ENCODE data around the gene SNCAIP.

Gene SNCAIP

DNA sequence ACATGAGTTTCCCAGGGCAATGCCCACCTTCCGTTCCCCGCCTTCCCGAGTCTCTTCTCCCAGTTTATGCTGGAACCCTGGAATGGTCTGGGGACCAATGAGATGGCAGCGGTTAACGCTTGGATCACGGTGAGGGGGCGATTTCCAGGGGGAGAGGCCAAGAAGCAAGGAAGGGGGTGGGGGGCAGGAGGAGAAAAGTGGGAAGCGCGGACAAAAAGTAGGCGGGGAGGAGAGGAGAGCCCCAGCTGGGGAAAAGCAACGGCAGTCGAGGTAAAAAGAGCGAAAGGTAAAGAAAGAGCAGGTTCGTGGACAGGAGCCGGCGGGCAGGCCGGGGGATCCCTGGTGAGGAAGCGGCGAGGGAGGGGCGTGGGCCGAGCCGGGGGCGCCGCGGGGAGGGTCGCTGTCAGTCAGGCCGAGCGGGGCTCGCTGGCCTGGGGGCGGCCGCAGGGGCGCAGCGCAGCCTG lies 508 bp upstream of the SNCAIP start:
- H3K27me3 ChIP-seq = peaks cover 63% of the 10 kb centered on the region
- TF ChIP-seq, protein P1, sequence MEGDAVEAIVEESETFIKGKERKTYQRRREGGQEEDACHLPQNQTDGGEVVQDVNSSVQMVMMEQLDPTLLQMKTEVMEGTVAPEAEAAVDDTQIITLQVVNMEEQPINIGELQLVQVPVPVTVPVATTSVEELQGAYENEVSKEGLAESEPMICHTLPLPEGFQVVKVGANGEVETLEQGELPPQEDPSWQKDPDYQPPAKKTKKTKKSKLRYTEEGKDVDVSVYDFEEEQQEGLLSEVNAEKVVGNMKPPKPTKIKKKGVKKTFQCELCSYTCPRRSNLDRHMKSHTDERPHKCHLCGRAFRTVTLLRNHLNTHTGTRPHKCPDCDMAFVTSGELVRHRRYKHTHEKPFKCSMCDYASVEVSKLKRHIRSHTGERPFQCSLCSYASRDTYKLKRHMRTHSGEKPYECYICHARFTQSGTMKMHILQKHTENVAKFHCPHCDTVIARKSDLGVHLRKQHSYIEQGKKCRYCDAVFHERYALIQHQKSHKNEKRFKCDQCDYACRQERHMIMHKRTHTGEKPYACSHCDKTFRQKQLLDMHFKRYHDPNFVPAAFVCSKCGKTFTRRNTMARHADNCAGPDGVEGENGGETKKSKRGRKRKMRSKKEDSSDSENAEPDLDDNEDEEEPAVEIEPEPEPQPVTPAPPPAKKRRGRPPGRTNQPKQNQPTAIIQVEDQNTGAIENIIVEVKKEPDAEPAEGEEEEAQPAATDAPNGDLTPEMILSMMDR (IDR thresholded peaks at IDR 0.05; ENCODE audit: low read depth, low read length) = no peak
- H3K9me3 ChIP-seq = no peaks in the 10 kb centered on the region
- peak overlapping the region; percentile 4; the same call in 1 of the 2 replicates for H3K4me3 ChIP-seq (ENCODE audit: low read depth, low read length)
- H3K4me1 ChIP-seq = no peaks in the 10 kb centered on the region
- no peaks in the 10 kb centered on the region for H3K36me3 ChIP-seq
- DNase-seq = no peak

DNA sequence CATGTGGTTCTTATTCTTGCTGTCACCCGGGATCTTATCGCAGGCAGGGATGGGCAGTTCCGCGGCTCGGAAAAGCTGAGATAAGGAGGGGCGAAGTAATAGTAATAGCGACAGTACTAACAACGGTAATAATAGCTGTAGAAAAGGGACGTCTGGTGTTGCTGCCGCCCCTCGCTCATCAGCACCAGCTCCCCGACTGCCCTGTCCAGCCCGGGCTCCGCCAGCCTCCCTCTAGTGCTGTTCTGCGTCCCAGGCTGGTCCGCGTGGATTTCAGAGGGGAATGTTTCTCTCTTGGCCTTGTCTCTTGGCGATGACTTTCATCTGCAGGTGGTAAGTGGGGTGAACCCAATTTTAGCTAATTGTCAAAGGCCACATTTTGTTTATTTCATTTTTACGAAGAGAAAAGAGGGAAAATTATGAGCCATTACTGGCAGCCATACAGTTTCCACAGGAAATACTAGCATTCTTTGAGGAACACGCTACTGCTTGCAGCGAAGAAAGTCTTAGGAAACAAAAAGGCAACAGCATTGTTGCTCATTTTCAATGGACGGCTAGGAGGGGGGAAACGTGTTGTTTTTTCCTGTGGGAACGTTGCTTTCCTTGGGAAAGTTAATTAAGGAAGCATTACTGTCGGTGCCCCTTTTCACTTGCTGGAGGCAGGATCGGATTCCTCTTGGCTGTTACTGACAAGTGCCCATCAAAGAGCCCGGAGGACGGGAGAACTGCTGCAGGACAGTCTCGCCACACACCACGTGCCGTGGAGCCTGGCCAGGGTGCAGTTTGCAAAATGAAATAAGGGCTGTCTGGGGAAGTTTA lies 762 bp downstream of the SNCAIP start:
- Histone ChIP-seq H3K4me1 (no peaks in the 10 kb centered on the region), H3K4me3 (ENCODE audit: low read depth, low read length) (peak overlapping the region; percentile 43), H3K27me3 (peaks cover 61% of the 10 kb centered on the region), H3K9me3 (no peaks in the 10 kb centered on the region), H3K36me3 (no peaks in the 10 kb centered on the region)
- TF ChIP-seq, protein P1 (IDR thresholded peaks at IDR 0.05; ENCODE audit: low read depth, low read length) = no peak
- DNase-seq = no peak

DNA sequence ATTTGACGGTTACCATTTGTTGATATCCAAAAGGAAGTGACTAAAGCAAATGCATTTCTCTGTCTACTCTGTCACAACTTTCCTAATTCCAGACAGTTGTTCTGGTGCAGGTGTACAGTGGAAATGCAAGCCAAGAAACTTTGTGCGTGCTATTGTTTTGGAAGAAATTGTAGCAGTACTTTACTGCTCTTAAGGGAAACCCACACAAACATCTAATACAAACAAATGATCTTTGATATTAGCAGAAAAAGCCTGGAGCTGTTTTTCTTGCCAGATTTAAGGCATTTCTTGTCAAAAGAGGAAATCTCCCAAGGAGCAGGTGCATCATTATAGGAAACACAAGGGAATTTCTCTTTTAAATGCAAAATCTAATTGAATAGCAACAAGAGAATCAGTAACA lies 2.0 kb downstream of the SNCAIP start:
- Histone ChIP-seq H3K4me3 (ENCODE audit: low read depth, low read length) (no peak overlapping the region), H3K9me3 (no peaks in the 10 kb centered on the region), H3K4me1 (no peaks in the 10 kb centered on the region), H3K27me3 (peaks cover 65% of the 10 kb centered on the region), H3K36me3 (no peaks in the 10 kb centered on the region)
- TF ChIP-seq, protein P1 (IDR thresholded peaks at IDR 0.05; ENCODE audit: low read depth, low read length) = no peak
- DNase-seq = no peak

DNA sequence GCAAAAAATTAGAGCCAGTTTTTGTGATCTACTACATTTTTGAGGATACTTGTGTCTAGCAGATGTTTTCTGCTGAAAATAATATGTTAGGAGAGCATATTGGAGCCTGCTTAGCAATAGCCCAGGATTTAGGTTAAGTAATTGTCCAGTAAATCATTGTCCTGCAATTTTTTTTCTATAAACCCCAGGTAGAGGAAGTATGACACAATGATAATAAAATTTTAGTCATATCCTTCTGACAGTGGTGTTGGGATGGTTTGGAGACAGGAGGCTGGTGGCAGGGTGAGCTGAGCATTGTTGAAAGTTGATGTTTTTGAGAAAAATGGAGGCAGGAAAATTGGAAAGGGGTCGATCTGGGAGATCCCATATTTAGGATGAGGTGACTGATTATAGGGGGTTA lies 3.5 kb downstream of the SNCAIP start:
- DNase-seq = no peak
- Histone ChIP-seq H3K9me3 (no peaks in the 10 kb centered on the region), H3K36me3 (no peaks in the 10 kb centered on the region), H3K4me1 (no peaks in the 10 kb centered on the region), H3K27me3 (peaks cover 62% of the 10 kb centered on the region), H3K4me3 (ENCODE audit: low read depth, low read length) (no peak overlapping the region)
- TF ChIP-seq, protein P1 (IDR thresholded peaks at IDR 0.05; ENCODE audit: low read depth, low read length) = no peak

DNA sequence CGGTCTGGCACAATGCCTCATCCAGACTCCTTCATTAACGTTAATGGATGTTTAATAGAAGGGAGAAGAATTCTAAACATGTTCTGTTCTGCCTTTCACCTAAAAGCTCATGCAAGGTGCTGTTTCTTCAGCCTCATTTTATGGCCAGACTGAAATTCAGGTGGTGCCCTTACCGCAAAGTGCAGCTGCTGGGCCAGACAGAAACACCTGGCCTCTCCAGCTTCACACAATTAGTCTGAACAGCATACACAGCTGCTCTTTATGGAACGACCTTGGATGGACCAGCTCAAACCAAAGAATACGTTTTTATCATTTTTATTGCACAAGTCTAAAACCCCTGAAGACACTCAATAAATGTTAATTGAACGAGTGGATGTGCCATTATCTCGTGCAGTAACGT lies 4.6 kb downstream of the SNCAIP start:
- no peaks in the 10 kb centered on the region for H3K4me1 ChIP-seq
- H3K36me3 ChIP-seq = no peaks in the 10 kb centered on the region
- H3K4me3 ChIP-seq (ENCODE audit: low read depth, low read length) = no peak overlapping the region
- H3K27me3 ChIP-seq = peaks cover 50% of the 10 kb centered on the region
- no peak for DNase-seq
- H3K9me3 ChIP-seq = no peaks in the 10 kb centered on the region
- TF ChIP-seq, protein P1 (IDR thresholded peaks at IDR 0.05; ENCODE audit: low read depth, low read length) = no peak

DNA sequence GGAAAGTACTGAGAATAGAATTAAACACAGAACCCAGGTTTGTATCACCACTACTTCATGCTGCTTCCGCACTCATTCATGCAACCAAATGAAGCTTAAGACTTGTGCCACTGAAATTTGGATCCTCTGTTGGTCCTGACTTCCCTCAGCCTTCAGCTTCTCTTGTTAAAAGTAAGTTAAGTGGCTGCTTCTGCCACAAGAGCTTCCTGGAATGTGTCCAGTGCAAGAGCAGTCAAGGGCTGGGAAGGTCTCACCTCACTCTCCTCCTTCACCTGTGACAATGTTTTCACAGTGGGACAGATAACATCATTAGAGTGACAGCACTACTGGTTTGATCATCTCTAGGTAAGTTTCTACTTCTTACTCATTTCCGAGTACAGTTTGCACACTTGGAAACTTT lies 7.9 kb downstream of the SNCAIP start:
- H3K27me3 ChIP-seq = peaks cover 18% of the 10 kb centered on the region
- no peak for DNase-seq
- no peaks in the 10 kb centered on the region for H3K9me3 ChIP-seq
- TF ChIP-seq, protein P1 (IDR thresholded peaks at IDR 0.05; ENCODE audit: low read depth, low read length) = no peak
- no peaks in the 10 kb centered on the region for H3K4me1 ChIP-seq
- no peaks in the 10 kb centered on the region for H3K36me3 ChIP-seq
- no peak overlapping the region for H3K4me3 ChIP-seq (ENCODE audit: low read depth, low read length)
